Esophagus (tissue), 2 donors: ENCODE data around the gene MADD. TPM values are rescaled to one million over a fixed set of nuclear protein-coding genes. Genes with fewer than 3 reads are reported as not detected.

Source experiments
- polyA plus RNA-seq, 2 donors: library from polyadenylated mRNA; stranded (reverse); fragments of 200-250 nt; gene quantifications; one replicate each; pipeline ENCODE4 v1.2.3, GENCODE V29; 2013
- donor health status: healthy with polysubstance abuse.
- donor health status: Bipolar disorder and iron deficiency.

The MADD gene
- polyA plus RNA-seq, 2 donors, result 8.2 to 11.0 TPM

Other genes with a start within 250 kb of the MADD start
- 10 to 100 TPM; 47.7 to 49.6 TPM for gene ARFGAP2, start 93.3 kb upstream of the MADD start, polyA plus RNA-seq
- gene PACSIN3, start 83.7 kb upstream of the MADD start, polyA plus RNA-seq, result 10 to 100 TPM; 54.7 to 55.6 TPM
- gene DDB2, start 55.2 kb upstream of the MADD start, polyA plus RNA-seq, result 10 to 100 TPM; 41.9 to 54.3 TPM
- gene ACP2, start 21.3 kb upstream of the MADD start, polyA plus RNA-seq, result 10 to 100 TPM; 10.7 to 14.4 TPM
- gene NR1H3, start 12.1 kb upstream of the MADD start, polyA plus RNA-seq, result 10 to 100 TPM; 10.9 to 12.0 TPM
- gene MYBPC3, start 82.6 kb downstream of the MADD start, polyA plus RNA-seq, result under 1 TPM; 0.04 to 0.08 TPM
- gene SPI1, start 108.4 kb downstream of the MADD start, polyA plus RNA-seq, result 1 to 10 TPM; 3.9 to 6.8 TPM
- gene SLC39A13, start 138.5 kb downstream of the MADD start, polyA plus RNA-seq, result 10 to 100 TPM; 14.3 to 21.1 TPM
- gene PSMC3, start 156.3 kb downstream of the MADD start, polyA plus RNA-seq, result 100 to 1,000 TPM in 1 of 2 donors, 10 to 100 TPM in 1; 90.3 to 137 TPM
- gene RAPSN, start 179.0 kb downstream of the MADD start, polyA plus RNA-seq, result under 1 TPM; 0.13 to 0.16 TPM